ENCODE measurements around the gene AICDA. TPM values are rescaled to one million over a fixed set of nuclear protein-coding genes. Genes with fewer than 3 reads are reported as not detected.
"Not testable (repeated sequence)": the region's sequence is repeated elsewhere in the genome, so short reads cannot be mapped to it uniquely, and the experiment has no call there.

AICDA gene
- total and polyA plus RNA-seq, 12 donors: not detected

GRCh38 chr12:8590842-8591545, 21.7 kb downstream of the AICDA start:
- H3K27ac ChIP-seq: no peak overlapping the region
- DNase-seq: no peak
- no peaks in the 10 kb centered on the region for H3K9me3 ChIP-seq (replicated peaks in 1 of 3)
- no peaks in the 10 kb centered on the region for H3K4me1 ChIP-seq (replicated peaks in 1 of 2)
- no peaks in the 10 kb centered on the region for H3K27me3 ChIP-seq
- no peaks in the 10 kb centered on the region for H3K36me3 ChIP-seq (replicated peaks in 1 of 2)
- no peak for TF ChIP-seq POLR2A (IDR thresholded peaks at IDR 0.05)
- TF ChIP-seq, protein P1, sequence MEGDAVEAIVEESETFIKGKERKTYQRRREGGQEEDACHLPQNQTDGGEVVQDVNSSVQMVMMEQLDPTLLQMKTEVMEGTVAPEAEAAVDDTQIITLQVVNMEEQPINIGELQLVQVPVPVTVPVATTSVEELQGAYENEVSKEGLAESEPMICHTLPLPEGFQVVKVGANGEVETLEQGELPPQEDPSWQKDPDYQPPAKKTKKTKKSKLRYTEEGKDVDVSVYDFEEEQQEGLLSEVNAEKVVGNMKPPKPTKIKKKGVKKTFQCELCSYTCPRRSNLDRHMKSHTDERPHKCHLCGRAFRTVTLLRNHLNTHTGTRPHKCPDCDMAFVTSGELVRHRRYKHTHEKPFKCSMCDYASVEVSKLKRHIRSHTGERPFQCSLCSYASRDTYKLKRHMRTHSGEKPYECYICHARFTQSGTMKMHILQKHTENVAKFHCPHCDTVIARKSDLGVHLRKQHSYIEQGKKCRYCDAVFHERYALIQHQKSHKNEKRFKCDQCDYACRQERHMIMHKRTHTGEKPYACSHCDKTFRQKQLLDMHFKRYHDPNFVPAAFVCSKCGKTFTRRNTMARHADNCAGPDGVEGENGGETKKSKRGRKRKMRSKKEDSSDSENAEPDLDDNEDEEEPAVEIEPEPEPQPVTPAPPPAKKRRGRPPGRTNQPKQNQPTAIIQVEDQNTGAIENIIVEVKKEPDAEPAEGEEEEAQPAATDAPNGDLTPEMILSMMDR (IDR thresholded peaks at IDR 0.05): no peak
- no peak overlapping the region for H3K4me3 ChIP-seq
- 56 to 67% (median 66%) methylated on average over 10 of the region's 10 CpGs for WGBS, 4 donors
- intact Hi-C loops (cut with DNase I): no loop called here

DNA sequence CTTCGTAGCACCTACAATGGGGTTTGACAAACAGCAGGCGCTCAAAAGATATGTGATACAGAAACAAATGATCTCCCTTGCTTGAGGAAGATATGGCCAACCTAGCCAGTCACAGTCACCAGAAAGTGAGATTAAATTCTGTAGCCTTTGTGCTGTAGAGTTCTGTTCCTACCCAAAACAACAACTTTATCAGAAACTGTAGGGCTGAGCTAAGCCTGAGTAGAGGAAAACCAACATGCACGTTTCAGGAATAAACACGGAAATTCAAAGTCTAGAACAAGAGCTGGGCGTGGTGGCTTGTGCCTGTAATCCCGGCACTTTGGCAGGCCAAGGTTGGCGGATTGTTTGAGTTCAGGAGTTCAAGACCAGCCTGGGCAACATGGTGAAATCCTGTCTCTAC, 23.0 kb downstream of the AICDA start:
- WGBS, 4 donors: 74 to 85% (median 81%) methylated on average over 7 of the region's 7 CpGs

DNA sequence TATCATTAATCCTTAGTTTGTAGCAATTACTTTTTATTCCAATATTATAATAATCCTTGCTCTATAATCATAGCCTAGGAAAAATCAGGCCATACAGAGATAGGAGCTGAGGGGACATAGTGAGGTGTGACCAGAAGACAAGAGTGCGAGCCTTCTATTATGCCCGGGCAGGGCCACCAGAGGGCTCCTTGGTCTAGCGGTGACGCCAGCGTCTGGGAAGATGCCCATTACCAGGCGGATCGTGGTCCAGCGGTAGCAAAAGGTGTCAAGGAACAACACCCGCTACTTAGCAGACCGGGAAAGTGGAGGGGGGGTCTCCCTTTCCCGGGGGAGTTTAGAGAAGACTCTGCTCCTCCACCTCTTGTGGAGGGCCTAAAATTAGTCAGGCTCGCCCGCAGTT, 28.2 kb downstream of the AICDA start:
- H3K27me3 ChIP-seq; H3K4me1 ChIP-seq (replicated peaks in 1 of 2); H3K27ac ChIP-seq; H3K4me3 ChIP-seq; intact Hi-C loops (cut with DNase I); H3K36me3 ChIP-seq (replicated peaks in 1 of 2); DNase-seq; H3K9me3 ChIP-seq (replicated peaks in 1 of 3): not testable (repeated sequence)
- 78 to 89% (median 81%) methylated on average over 13 of the region's 13 CpGs for WGBS, 4 donors

More for the DNA sequence above, 23.0 kb downstream of the AICDA start:
- H3K27ac ChIP-seq: no peak overlapping the region
- no peaks in the 10 kb centered on the region for H3K36me3 ChIP-seq (replicated peaks in 1 of 2)
- TF ChIP-seq, protein P1 (IDR thresholded peaks at IDR 0.05): no peak
- TF ChIP-seq POLR2A (IDR thresholded peaks at IDR 0.05): no peak
- intact Hi-C loops (cut with DNase I): no loop called here
- no peaks in the 10 kb centered on the region for H3K27me3 ChIP-seq
- no peak for DNase-seq
- H3K4me3 ChIP-seq: no peak overlapping the region
- no peaks in the 10 kb centered on the region for H3K4me1 ChIP-seq (replicated peaks in 1 of 2)
- no peaks in the 10 kb centered on the region for H3K9me3 ChIP-seq (replicated peaks in 1 of 3)

- intact Hi-C loops (cut with DNase I): no loop called here
- Histone ChIP-seq H3K36me3 (replicated peaks in 1 of 2) (no peaks in the 10 kb centered on the region), H3K27me3 (no peaks in the 10 kb centered on the region), H3K4me1 (replicated peaks in 1 of 2) (no peaks in the 10 kb centered on the region), H3K4me3 (no peak overlapping the region), H3K27ac (no peak overlapping the region), H3K9me3 (replicated peaks in 1 of 3) (no peaks in the 10 kb centered on the region)
- 66 to 77% (median 68%) methylated on average over 7 of the region's 7 CpGs for WGBS, 4 donors
- TF ChIP-seq, protein P1 (IDR thresholded peaks at IDR 0.05): no peak
- TF ChIP-seq POLR2A (IDR thresholded peaks at IDR 0.05): no peak
- no peak for DNase-seq
Observed at GRCh38 chr12:8584004-8584403, 28.7 kb downstream of the AICDA start.
